MM.1S (cell line): ENCODE results near the gene TSGA10.

ENCODE experiments used
- DNase-seq: peaks from one replicate; pipeline ENCODE4 v3.0.0-alpha.2; 2015
- H2AFZ ChIP-seq: fragments of 300-600 bp; sonication (generic); 2 replicates; pipeline ENCODE4 v1.6.0; 2016; ENCODE audit warnings: antibody characterized with exemption, low read length
- H3F3A ChIP-seq: fragments of 300-600 bp; sonication (generic); 2 replicates; pipeline ENCODE4 v1.6.1; 2016; ENCODE audit warnings: mild to moderate bottlenecking, antibody characterized with exemption, low read length, moderate library complexity, mixed read lengths; ENCODE audit not compliant: insufficient read depth
- H3K27ac ChIP-seq: fragments of 300-600 bp; sonication (generic); 2 replicates; pipeline ENCODE4 v1.5.1; 2016; ENCODE audit warnings: mild to moderate bottlenecking, low read length
- H3K27me3 ChIP-seq: fragments of 300-600 bp; sonication (generic); replicated peaks from 2 replicates; pipeline ENCODE4 v1.6.0; 2016; ENCODE audit warnings: low read length; ENCODE audit not compliant: insufficient read depth
- H3K36me3 ChIP-seq: fragments of 300-600 bp; sonication (generic); replicated peaks from 2 replicates; pipeline ENCODE4 v1.6.1; 2016; ENCODE audit warnings: mild to moderate bottlenecking, low read length, mixed read lengths; ENCODE audit not compliant: insufficient read depth
- H3K4me1 ChIP-seq: fragments of 300-600 bp; sonication (generic); 2 replicates; pipeline ENCODE4 v1.6.1; 2016; ENCODE audit warnings: low read length, mixed read lengths
- H3K4me2 ChIP-seq: fragments of 300-600 bp; sonication (generic); 2 replicates; pipeline ENCODE4 v1.6.0; 2016; ENCODE audit warnings: low read depth, low read length
- H3K4me3 ChIP-seq: fragments of 300-600 bp; sonication (generic); 2 replicates; pipeline ENCODE4 v1.5.1; 2016; ENCODE audit warnings: low read length, mixed read lengths
- H3K79me2 ChIP-seq: fragments of 300-600 bp; sonication (generic); 2 replicates; pipeline ENCODE4 v1.6.1; 2016; ENCODE audit warnings: mixed run types, low read length, mixed read lengths
- H3K9ac ChIP-seq: fragments of 300-600 bp; sonication (generic); 2 replicates; pipeline ENCODE4 v1.6.1; 2016; ENCODE audit warnings: low read length, mixed read lengths
- H3K9me2 ChIP-seq: fragments of 300-600 bp; sonication (generic); replicated peaks from 2 replicates; pipeline ENCODE4 v1.6.1; 2016; ENCODE audit warnings: mild to moderate bottlenecking, low read length, mixed read lengths; ENCODE audit not compliant: insufficient read depth
- H3K9me3 ChIP-seq: fragments of 300-600 bp; sonication (generic); replicated peaks from 2 replicates; pipeline ENCODE4 v1.6.1; 2016; ENCODE audit warnings: mild to moderate bottlenecking, low read length, mixed read lengths; ENCODE audit not compliant: insufficient read depth
- H4K20me1 ChIP-seq: fragments of 300-600 bp; sonication (generic); 2 replicates; pipeline ENCODE4 v1.6.1; 2016; ENCODE audit warnings: mild to moderate bottlenecking, low read length, moderate library complexity, mixed read lengths; ENCODE audit not compliant: insufficient read depth
- EZH2 ChIP-seq: fragments of 300-600 bp; sonication (generic); optimal IDR thresholded peaks from 2 replicates; pipeline ENCODE3; 2017; ENCODE audit warnings: low read depth, mild to moderate bottlenecking, antibody characterized with exemption, low read length, mixed read lengths
- EZH2phosphoT487 ChIP-seq: fragments of 300-600 bp; sonication (generic); IDR thresholded peaks from 2 replicates; pipeline ENCODE4 v1.6.1; 2018; ENCODE audit warnings: antibody characterized with exemption, low read length
- TF ChIP-seq, protein P1 (sequence below): fragments of 300-600 bp; sonication (generic); IDR thresholded peaks from 2 replicates; pipeline ENCODE4 v1.5.1; 2016; ENCODE audit warnings: antibody characterized with exemption, low read length, mixed read lengths

The TSGA10 gene

DNA sequence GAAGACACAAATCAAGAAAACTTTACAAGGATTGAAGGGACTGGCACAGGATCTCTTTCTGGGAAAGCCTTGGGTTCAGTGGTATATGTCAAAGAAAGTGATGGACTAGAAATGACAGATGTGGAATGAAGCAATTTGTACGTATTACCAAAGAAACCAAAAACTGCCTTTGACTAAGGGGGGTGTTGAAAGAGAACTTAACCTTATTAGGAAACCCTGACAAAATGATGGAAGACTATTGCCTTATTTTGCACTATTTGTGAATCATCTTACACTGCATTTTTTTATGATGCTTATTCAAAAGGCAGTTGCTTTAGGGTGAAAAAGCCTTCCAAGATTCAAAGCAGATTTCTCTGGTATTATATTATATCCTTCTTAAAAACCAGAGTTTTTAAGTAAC is 4.0 kb downstream of the TSGA10 start:
- Histone ChIP-seq H3K4me3 (no peak overlapping the region), H2AFZ (no peak overlapping the region), H3K27ac (no peak overlapping the region), H3K36me3 (no peaks in the 10 kb centered on the region), H3K9me3 (no peaks in the 10 kb centered on the region), H3K9me2 (no peaks in the 10 kb centered on the region), H4K20me1 (no peaks in the 10 kb centered on the region), H3K4me2 (no peak overlapping the region), H3F3A (peaks cover 5% of the 10 kb centered on the region; the same call in 1 of the 2 replicates), H3K79me2 (peaks cover 15% of the 10 kb centered on the region; the same call in 1 of the 2 replicates), H3K9ac (no peak overlapping the region), H3K27me3 (no peaks in the 10 kb centered on the region), H3K4me1 (peaks cover 11% of the 10 kb centered on the region)
- TF ChIP-seq, protein P1, sequence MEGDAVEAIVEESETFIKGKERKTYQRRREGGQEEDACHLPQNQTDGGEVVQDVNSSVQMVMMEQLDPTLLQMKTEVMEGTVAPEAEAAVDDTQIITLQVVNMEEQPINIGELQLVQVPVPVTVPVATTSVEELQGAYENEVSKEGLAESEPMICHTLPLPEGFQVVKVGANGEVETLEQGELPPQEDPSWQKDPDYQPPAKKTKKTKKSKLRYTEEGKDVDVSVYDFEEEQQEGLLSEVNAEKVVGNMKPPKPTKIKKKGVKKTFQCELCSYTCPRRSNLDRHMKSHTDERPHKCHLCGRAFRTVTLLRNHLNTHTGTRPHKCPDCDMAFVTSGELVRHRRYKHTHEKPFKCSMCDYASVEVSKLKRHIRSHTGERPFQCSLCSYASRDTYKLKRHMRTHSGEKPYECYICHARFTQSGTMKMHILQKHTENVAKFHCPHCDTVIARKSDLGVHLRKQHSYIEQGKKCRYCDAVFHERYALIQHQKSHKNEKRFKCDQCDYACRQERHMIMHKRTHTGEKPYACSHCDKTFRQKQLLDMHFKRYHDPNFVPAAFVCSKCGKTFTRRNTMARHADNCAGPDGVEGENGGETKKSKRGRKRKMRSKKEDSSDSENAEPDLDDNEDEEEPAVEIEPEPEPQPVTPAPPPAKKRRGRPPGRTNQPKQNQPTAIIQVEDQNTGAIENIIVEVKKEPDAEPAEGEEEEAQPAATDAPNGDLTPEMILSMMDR = no peak
- TF ChIP-seq EZH2phosphoT487 (no peak), EZH2 (no peak)
- DNase-seq = no peak

DNA sequence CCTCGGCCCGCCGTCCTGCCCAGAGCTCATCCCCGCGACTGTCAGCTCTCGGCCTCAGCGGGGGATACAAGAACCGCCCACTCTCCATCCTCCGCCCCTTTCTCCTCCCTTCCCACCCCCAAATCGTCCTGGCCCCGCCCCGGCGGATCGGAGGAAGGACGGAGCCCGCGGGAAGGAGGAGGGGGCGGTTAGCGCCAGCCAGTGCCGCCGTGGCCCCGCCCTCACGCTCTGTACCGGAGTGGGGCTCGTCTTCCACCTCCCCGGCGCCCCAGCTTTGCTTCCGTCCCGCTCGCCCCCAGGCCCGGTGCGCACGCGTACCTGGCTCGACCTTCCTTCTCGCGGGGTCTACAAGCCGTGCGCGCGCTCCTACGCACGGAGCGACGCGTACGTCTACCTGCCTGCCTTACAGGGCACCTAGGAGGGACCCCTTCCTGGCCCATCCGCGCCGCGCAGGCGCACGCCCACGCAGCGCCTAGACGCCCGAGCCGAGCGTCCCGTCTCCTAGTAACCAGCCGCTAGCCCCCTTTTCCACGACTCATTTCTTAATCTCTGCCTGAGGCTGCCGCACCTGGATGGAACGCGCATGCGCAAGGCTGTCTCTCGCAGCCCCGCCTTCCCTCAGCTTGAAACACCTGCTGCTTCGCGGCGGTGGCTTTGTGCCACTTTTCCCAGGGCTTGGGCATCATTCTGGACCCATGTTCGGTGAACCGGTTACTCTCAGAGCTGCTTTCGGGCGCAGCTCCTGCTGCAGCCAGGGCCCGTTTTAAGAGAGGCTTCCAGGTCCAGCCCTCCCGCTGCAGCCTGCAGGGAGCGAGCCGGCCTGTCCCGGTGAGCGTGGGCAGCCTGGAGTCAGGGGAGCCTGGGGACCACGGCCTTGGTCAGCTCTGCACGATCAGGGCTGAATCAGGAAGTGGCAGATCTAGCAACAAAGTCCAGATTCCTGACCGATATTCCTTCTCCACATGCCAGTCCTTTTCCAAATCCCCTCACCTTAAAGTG is 13.3 kb downstream of the TSGA10 start, which contains the start of gene C2orf15:
Gene C2orf15, plus strand, starts transcription at position 598 of the 999 bp plus-strand sequence. CDS start 8,852 bp downstream, outside the sequence.
- TF ChIP-seq EZH2phosphoT487 = no peak
- no peaks in the 10 kb centered on the region for H3K9me3 ChIP-seq
- peak within 1 kb of the TSS; percentile 94 for H3K27ac ChIP-seq
- peak within 1 kb of the TSS; percentile 95 for H2AFZ ChIP-seq
- H3K4me1 ChIP-seq = peaks cover 5% of the 10 kb centered on the region
- H3K4me2 ChIP-seq = peak within 1 kb of the TSS; percentile 95
- no peaks in the 10 kb centered on the region for H3K27me3 ChIP-seq
- H3K36me3 ChIP-seq = no peaks in the 10 kb centered on the region
- peak within 1 kb of the TSS; percentile 76 for H3K9ac ChIP-seq
- H3K9me2 ChIP-seq = no peaks in the 10 kb centered on the region
- no peaks in the 10 kb centered on the region for H3K79me2 ChIP-seq
- H3K4me3 ChIP-seq = peak within 1 kb of the TSS; percentile 80
- H3F3A ChIP-seq = peaks cover 7% of the 10 kb centered on the region
- DNase-seq = peak; percentile 95
- H4K20me1 ChIP-seq = no peaks in the 10 kb centered on the region

DNA sequence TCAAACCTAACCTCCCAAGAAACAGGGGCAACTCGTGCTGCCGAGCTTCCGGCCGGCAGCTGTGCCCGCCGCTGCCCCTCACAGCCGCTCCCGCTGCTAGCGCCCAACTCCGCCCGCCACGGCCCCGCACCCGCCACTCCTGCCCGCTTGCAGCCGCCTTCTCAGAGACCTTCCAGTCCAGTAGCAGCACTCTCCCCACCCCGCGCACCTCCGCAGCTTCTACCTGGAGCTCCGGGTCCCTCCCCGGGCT is 14.0 kb downstream of the TSGA10 start:
- no peaks in the 10 kb centered on the region for H3K27me3 ChIP-seq
- TF ChIP-seq EZH2 (no peak), EZH2phosphoT487 (no peak)
- TF ChIP-seq, protein P1 = no peak
- no peaks in the 10 kb centered on the region for H3K79me2 ChIP-seq
- H3K9me3 ChIP-seq = no peaks in the 10 kb centered on the region
- H3K4me2 ChIP-seq = peak overlapping the region; percentile 95
- peaks cover 5% of the 10 kb centered on the region for H3K4me1 ChIP-seq
- no peaks in the 10 kb centered on the region for H3K36me3 ChIP-seq
- peaks cover 7% of the 10 kb centered on the region for H3F3A ChIP-seq
- peak overlapping the region; percentile 94; the same call in 1 of the 2 replicates for H3K27ac ChIP-seq
- H3K4me3 ChIP-seq = peak overlapping the region; percentile 80
- peak overlapping the region; percentile 76 for H3K9ac ChIP-seq
- DNase-seq = no peak
- no peaks in the 10 kb centered on the region for H3K9me2 ChIP-seq
- H2AFZ ChIP-seq = peak overlapping the region; percentile 95
- no peaks in the 10 kb centered on the region for H4K20me1 ChIP-seq
